BE2C (cell line): ENCODE data around the gene ABCB11.

ENCODE experiments used
- DNase-seq: peaks from one replicate; pipeline ENCODE4 v3.0.0-alpha.2; 2020
- H3K27me3 ChIP-seq: fragments of 250-450 bp; sonication (Bioruptor Pico); 2 replicates; pipeline ENCODE4 v1.5.1; 2020; ENCODE audit warnings: mild to moderate bottlenecking
- H3K36me3 ChIP-seq: fragments of 250-450 bp; sonication (Bioruptor Pico); 2 replicates; pipeline ENCODE4 v1.5.1; 2020; ENCODE audit warnings: mild to moderate bottlenecking
- H3K4me1 ChIP-seq: fragments of 250-450 bp; sonication (Bioruptor Pico); 2 replicates; pipeline ENCODE4 v1.5.1; 2020
- H3K4me3 ChIP-seq: 2 replicates; pipeline ENCODE4 v1.5.1; 2011; ENCODE audit warnings: low read depth, low read length
- H3K9me3 ChIP-seq: fragments of 250-450 bp; sonication (Bioruptor Pico); 2 replicates; pipeline ENCODE4 v1.5.1; 2020
- CTCF ChIP-seq: IDR thresholded peaks from 2 replicates; pipeline ENCODE4 v1.5.1; 2012; ENCODE audit warnings: mild to moderate bottlenecking, low read depth, low read length

ABCB11 gene

GRCh38 chr2:168998609-168999211 is 32.4 kb downstream of the ABCB11 start:
- Histone ChIP-seq H3K4me1 (no peaks in the 10 kb centered on the region), H3K27me3 (no peaks in the 10 kb centered on the region), H3K4me3 (no peak overlapping the region), H3K9me3 (no peaks in the 10 kb centered on the region), H3K36me3 (no peaks in the 10 kb centered on the region)
- TF ChIP-seq CTCF: no peak
- DNase-seq: no peak

- DNase-seq: no peak
- no peak for TF ChIP-seq CTCF
- Histone ChIP-seq H3K36me3 (no peaks in the 10 kb centered on the region), H3K9me3 (no peaks in the 10 kb centered on the region), H3K4me1 (no peaks in the 10 kb centered on the region), H3K27me3 (no peaks in the 10 kb centered on the region), H3K4me3 (no peak overlapping the region)
Measured at GRCh38 chr2:168997794-168998193, 33.3 kb downstream of the ABCB11 start.

- no peak for TF ChIP-seq CTCF
- Histone ChIP-seq H3K36me3 (no peaks in the 10 kb centered on the region), H3K9me3 (no peaks in the 10 kb centered on the region), H3K4me1 (no peaks in the 10 kb centered on the region), H3K4me3 (no peak overlapping the region), H3K27me3 (no peaks in the 10 kb centered on the region)
- no peak for DNase-seq
Measured at GRCh38 chr2:168997118-168997521, 34.0 kb downstream of the ABCB11 start.

GRCh38 chr2:168995744-168996143 is 35.4 kb downstream of the ABCB11 start:
- no peak for TF ChIP-seq CTCF
- no peaks in the 10 kb centered on the region for H3K36me3 ChIP-seq
- no peak overlapping the region for H3K4me3 ChIP-seq
- no peaks in the 10 kb centered on the region for H3K27me3 ChIP-seq
- H3K9me3 ChIP-seq: no peaks in the 10 kb centered on the region
- no peaks in the 10 kb centered on the region for H3K4me1 ChIP-seq
- DNase-seq: no peak

- Histone ChIP-seq H3K9me3 (no peaks in the 10 kb centered on the region), H3K27me3 (no peaks in the 10 kb centered on the region), H3K36me3 (no peaks in the 10 kb centered on the region), H3K4me3 (no peak overlapping the region), H3K4me1 (no peaks in the 10 kb centered on the region)
- DNase-seq: no peak
- TF ChIP-seq CTCF: no peak
Measured at GRCh38 chr2:168993538-168993937, 37.6 kb downstream of the ABCB11 start.

GRCh38 chr2:168992591-168993349 is 38.4 kb downstream of the ABCB11 start:
- DNase-seq: no peak
- H3K27me3 ChIP-seq: no peaks in the 10 kb centered on the region
- no peaks in the 10 kb centered on the region for H3K36me3 ChIP-seq
- no peaks in the 10 kb centered on the region for H3K4me1 ChIP-seq
- no peaks in the 10 kb centered on the region for H3K9me3 ChIP-seq
- no peak for TF ChIP-seq CTCF
- no peak overlapping the region for H3K4me3 ChIP-seq
